HCT116 (cell line): ENCODE data around the gene EARS2. TPM values are rescaled to one million over a fixed set of nuclear protein-coding genes. Genes with fewer than 3 reads are reported as not detected.

Experiments used
- ATAC-seq: fragments of 200-7000 bp; cut with Tn5 transposase; 2 replicates; pipeline ENCODE4 v1.9.1; 2020; ENCODE audit warnings: mild to moderate bottlenecking, moderate library complexity
- BruUV-seq: library from RNA; stranded (reverse); fragments of 400-500 nt; replicated peaks from 2 replicates; lab custom pipeline; 2021; lab: Mats Ljungman, UMichigan
- CTCF ChIA-PET: fragments of 300-600 bp; sonication (Branson Sonifier 250); formaldehyde crosslinking; loops from one replicate; lab custom pipeline; 2021; ENCODE audit warnings: antibody characterized with exemption; lab: Charles Lee
- POLR2A ChIA-PET: fragments of 300-600, 350-600 bp; sonication (Branson Sonifier 250); formaldehyde crosslinking; loops from one replicate; lab custom pipeline; 2021; ENCODE audit warnings: antibody characterized with exemption; lab: Charles Lee
- RAD21 ChIA-PET, 2 experiments: fragments of 300-600 bp; sonication (Branson Sonifier 250); formaldehyde crosslinking; loops; one replicate each; lab custom pipeline; 2023; ENCODE audit warnings: low total read pairs in 2 of 2; ENCODE audit not compliant: uncharacterized antibody in 2 of 2, unreplicated experiment in 2 of 2, low non-redundant PET in 1 of 2; lab: Charles Lee
- DNase-seq: peaks from one replicate; pipeline ENCODE4 v3.0.0-alpha.2; 2010; ENCODE audit warnings: low read depth, low spot score
- H2AFZ ChIP-seq: fragments of 200-600 bp; shearing (Covaris generic), sonication (generic); 2 replicates; pipeline ENCODE4 v1.6.1; 2017; ENCODE audit warnings: low read depth, mixed run types, mixed read lengths, antibody characterized with exemption, low read length; ENCODE audit not compliant: poor library complexity, severe bottlenecking
- H3K27ac ChIP-seq: 2 replicates; pipeline ENCODE4 v1.5.1; 2012; ENCODE audit warnings: low read depth, low read length
- H3K27me3 ChIP-seq: fragments of 200-600 bp; sonication (generic); 2 replicates; pipeline ENCODE4 v1.6.1; 2016; ENCODE audit warnings: mixed run types, low read length, mixed read lengths; ENCODE audit not compliant: insufficient read depth
- H3K36me3 ChIP-seq, 2 experiments: fragments of 200-500 bp in 1 of 2; fragments of 200-600 bp in 1 of 2; sonication (Bioruptor generic) in 1 of 2; sonication (generic) in 1 of 2; 2 replicates each; pipeline versions ENCODE4 v1.5.1 to v1.6.1; 2014 to 2016; ENCODE audit warnings: low read length in 2 of 2, inconsistent platforms in 1 of 2, mixed read lengths in 1 of 2, mixed run types in 1 of 2; ENCODE audit not compliant: insufficient read depth in 2 of 2, control insufficient read depth in 1 of 2
- H3K4me1 ChIP-seq, 2 experiments: fragments of 200-600 bp in 1 of 2; sonication (generic) in 1 of 2; 2 replicates each; pipeline versions ENCODE4 v1.5.1 to v1.6.1; 2012 to 2017; ENCODE audit warnings: low read length in 2 of 2, inconsistent platforms in 1 of 2, mild to moderate bottlenecking in 1 of 2, mixed read lengths in 1 of 2, mixed run types in 1 of 2, moderate library complexity in 1 of 2; ENCODE audit not compliant: insufficient read depth in 2 of 2, control insufficient read depth in 1 of 2
- H3K4me2 ChIP-seq: fragments of 200-600 bp; sonication (generic); 2 replicates; pipeline ENCODE4 v1.6.1; 2017; ENCODE audit warnings: mixed run types, low read length, mixed read lengths
- H3K4me3 ChIP-seq, 2 experiments: fragments of 200-600 bp in 1 of 2; sonication (generic) in 1 of 2; replicated peaks in 1 of 2; 2 replicates each; pipeline ENCODE4 v1.5.1; 2011 to 2016; ENCODE audit warnings: low read length in 2 of 2, control low read depth in 1 of 2, low read depth in 1 of 2, mild to moderate bottlenecking in 1 of 2, mixed read lengths in 1 of 2, mixed run types in 1 of 2
- H3K79me2 ChIP-seq: fragments of 200-600 bp; sonication (generic); 2 replicates; pipeline ENCODE4 v1.6.1; 2017; ENCODE audit warnings: mild to moderate bottlenecking, mixed run types, low read length, moderate library complexity, mixed read lengths; ENCODE audit not compliant: insufficient read depth
- H3K9ac ChIP-seq: fragments of 200-600 bp; sonication (generic); 2 replicates; pipeline ENCODE4 v1.6.1; 2016; ENCODE audit warnings: low read length, mixed read lengths
- H3K9me2 ChIP-seq: fragments of 200-600 bp; sonication (generic), shearing (Covaris generic); 2 replicates; pipeline ENCODE4 v1.6.1; 2017; ENCODE audit warnings: mixed run types, mild to moderate bottlenecking, moderate library complexity; ENCODE audit not compliant: insufficient read depth
- H3K9me3 ChIP-seq, 2 experiments: fragments of 200-500 bp in 1 of 2; fragments of 200-600 bp in 1 of 2; sonication (Bioruptor generic) in 1 of 2; sonication (generic) in 1 of 2; 2 replicates each; pipeline ENCODE4 v1.6.1; 2014 to 2017; ENCODE audit warnings: low read length in 2 of 2, mixed read lengths in 2 of 2, inconsistent platforms in 1 of 2, low read depth in 1 of 2, mild to moderate bottlenecking in 1 of 2, mixed run types in 1 of 2, moderate library complexity in 1 of 2; ENCODE audit not compliant: control insufficient read depth in 1 of 2, insufficient read depth in 1 of 2
- H4K20me1 ChIP-seq: fragments of 200-600 bp; sonication (generic), shearing (Covaris generic); 2 replicates; pipeline ENCODE4 v1.6.1; 2017; ENCODE audit warnings: mixed run types, mild to moderate bottlenecking, moderate library complexity; ENCODE audit not compliant: insufficient read depth
- CBX3 ChIP-seq: IDR thresholded peaks from 2 replicates; pipeline ENCODE4 v1.6.1; 2012; ENCODE audit warnings: low read depth
- CTCF ChIP-seq, 3 experiments: fragments of 200-600 bp in 1 of 3; sonication (generic) in 1 of 3; IDR thresholded peaks in 2 of 3; conservative IDR thresholded peaks in 1 of 3; 2 replicates each; pipeline ENCODE4 v1.5.1; 2012 to 2017; ENCODE audit warnings: low read depth in 2 of 3, low read length in 2 of 3, antibody characterized with exemption in 1 of 3, borderline replicate concordance in 1 of 3, control low read depth in 1 of 3, mild to moderate bottlenecking in 1 of 3, mixed read lengths in 1 of 3, mixed run types in 1 of 3, moderate library complexity in 1 of 3; ENCODE audit not compliant: insufficient read depth in 1 of 3
- POLR2AphosphoS5 ChIP-seq: IDR thresholded peaks from 2 replicates; pipeline ENCODE4 v1.6.1; 2011; ENCODE audit warnings: mild to moderate bottlenecking, low read depth, low read length, moderate library complexity
- SIN3A ChIP-seq: IDR thresholded peaks from 2 replicates; pipeline ENCODE4 v1.6.1; 2012; ENCODE audit warnings: low read depth
- ZBTB33 ChIP-seq: IDR thresholded peaks from 2 replicates; pipeline ENCODE4 v1.6.1; 2011; ENCODE audit warnings: mild to moderate bottlenecking, low read length, moderate library complexity; ENCODE audit not compliant: insufficient replicate concordance; ENCODE audit errors: extremely low read depth
- intact Hi-C: fragments of 100-400 bp; cut with micrococcal nuclease; formaldehyde crosslinking; loops from 2 replicates; pipeline ENCODE4 v1.10.0; 2022
- total RNA-seq: library from RNA; stranded (reverse); gene quantifications from one replicate; pipeline ENCODE4 v1.2.1, GENCODE V29; 2021; ENCODE audit not compliant: unreplicated experiment

EARS2 gene
- total RNA-seq, 1 experiment from 2014 or later, result 35.6 TPM

- Histone ChIP-seq H3K27me3 (no peaks in the 10 kb centered on the region), H3K4me2 (no peak overlapping the region), H3K9me3 (no peaks in the 10 kb centered on the region), H4K20me1 (no peaks in the 10 kb centered on the region), H2AFZ (no peak overlapping the region), H3K4me3 (no peak overlapping the region), H3K79me2 (peaks cover 20% of the 10 kb centered on the region; the same call in 1 of the 2 replicates), H3K36me3 (peaks cover 63 to 78% of the 10 kb centered on the region in 2 experiments), H3K9me2 (no peaks in the 10 kb centered on the region), H3K9ac (no peak overlapping the region), H3K27ac (no peak overlapping the region), H3K4me1 (no peaks in the 10 kb centered on the region)
- intact Hi-C loops, result no loop called here
- DNase-seq (no peak), ATAC-seq (peak; percentile 49; the same call in 1 of the 2 replicates)
- BruUV-seq, result no TSS peak
- ChIA-PET RAD21 (no interaction called here), CTCF (no interaction called here), POLR2A (no interaction called here)
- TF ChIP-seq CTCF (IDR thresholded peaks at IDR 0.05 in 2 of 3, conservative IDR thresholded peaks at IDR 0.05 in 1 of 3; ENCODE audit: borderline replicate concordance in 1 of 3, insufficient read depth in 1 of 3, low read depth in 2 of 3, low read length in 2 of 3) (no peak), POLR2AphosphoS5 (no peak), ZBTB33 (no peak), CBX3 (no peak), SIN3A (no peak)
Observed at GRCh38 chr16:23567602-23568001, 10.5 kb upstream of the EARS2 start.
